ENCODE data around the gene FAM120B. TPM values are rescaled to one million over a fixed set of nuclear protein-coding genes. Genes with fewer than 3 reads are reported as not detected.

Gene FAM120B
- total and polyA plus RNA-seq, 2 donors (not counting 1 experiment from before 2014, with no cell fraction given): 14.4 to 19.3 TPM

GRCh38 chr6:170286934-170287265 is 19.7 kb upstream of the FAM120B start:
- Histone ChIP-seq H3K4me3 (replicated peaks in 1 of 4; ENCODE audit: control extremely low read depth in 1 of 4, insufficient read depth in 1 of 4, low read depth in 3 of 4, low read length in 4 of 4) (peak overlapping the region in 1 of 4 experiments; percentile 25), H3K4me2 (ENCODE audit: extremely low read depth, insufficient read depth, low read length) (no peak overlapping the region)

DNA sequence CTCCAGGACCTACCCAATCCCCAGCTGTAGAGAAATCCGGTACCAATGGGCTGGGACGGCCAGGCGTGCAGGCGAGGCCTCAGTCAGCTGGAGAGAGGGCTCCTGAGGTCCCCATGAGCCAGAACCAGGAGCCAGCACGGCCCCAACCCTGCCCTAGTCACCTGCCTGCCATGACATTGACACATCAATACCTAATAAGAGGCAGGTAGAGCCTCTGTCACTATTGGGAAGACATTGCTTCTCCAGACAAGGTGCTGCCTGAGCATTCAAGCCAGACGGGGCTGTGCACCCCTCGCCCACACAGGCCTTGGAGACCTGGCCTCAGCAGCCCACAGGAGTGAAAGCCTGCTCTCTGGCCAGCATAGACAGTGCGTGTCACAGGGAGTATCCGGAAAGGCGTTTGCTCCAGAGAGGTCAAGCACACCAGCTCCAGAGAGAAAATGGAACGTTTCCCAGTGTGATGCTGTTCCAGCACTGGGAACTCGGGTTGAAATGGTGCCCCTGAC is 19.1 kb upstream of the FAM120B start:
- Histone ChIP-seq H3K4me3 (replicated peaks in 1 of 4; ENCODE audit: control extremely low read depth in 1 of 4, insufficient read depth in 1 of 4, low read depth in 3 of 4, low read length in 4 of 4) (peak overlapping the region in 1 of 4 experiments; percentile 25), H4K20me1 (ENCODE audit: control insufficient read depth, extremely low read depth, insufficient read depth, low read length) (no peaks in the 10 kb centered on the region), H3K27me3 (ENCODE audit: control insufficient read depth, insufficient read depth, low read length) (peaks cover 22% of the 10 kb centered on the region), H3K27ac (ENCODE audit: insufficient read depth, low read length) (no peak overlapping the region), H3K9ac (ENCODE audit: insufficient read depth, low read length) (no peak overlapping the region), H3K79me2 (ENCODE audit: control insufficient read depth, insufficient read depth, low read length) (no peaks in the 10 kb centered on the region), H3K36me3 (ENCODE audit: control insufficient read depth, insufficient read depth, low read length) (no peaks in the 10 kb centered on the region), H3K4me2 (ENCODE audit: extremely low read depth, insufficient read depth, low read length) (no peak overlapping the region), H3K9me3 (ENCODE audit: control insufficient read depth, insufficient read depth, low read depth, low read length) (no peaks in the 10 kb centered on the region), H3K4me1 (ENCODE audit: control insufficient read depth, extremely low read depth, insufficient read depth, low read length) (no peaks in the 10 kb centered on the region), H2AFZ (ENCODE audit: low read length) (no peak overlapping the region)
- no peak for TF ChIP-seq EZH2 (IDR thresholded peaks at IDR 0.05; ENCODE audit: low read length, missing control alignments)
- TF ChIP-seq, protein P1, sequence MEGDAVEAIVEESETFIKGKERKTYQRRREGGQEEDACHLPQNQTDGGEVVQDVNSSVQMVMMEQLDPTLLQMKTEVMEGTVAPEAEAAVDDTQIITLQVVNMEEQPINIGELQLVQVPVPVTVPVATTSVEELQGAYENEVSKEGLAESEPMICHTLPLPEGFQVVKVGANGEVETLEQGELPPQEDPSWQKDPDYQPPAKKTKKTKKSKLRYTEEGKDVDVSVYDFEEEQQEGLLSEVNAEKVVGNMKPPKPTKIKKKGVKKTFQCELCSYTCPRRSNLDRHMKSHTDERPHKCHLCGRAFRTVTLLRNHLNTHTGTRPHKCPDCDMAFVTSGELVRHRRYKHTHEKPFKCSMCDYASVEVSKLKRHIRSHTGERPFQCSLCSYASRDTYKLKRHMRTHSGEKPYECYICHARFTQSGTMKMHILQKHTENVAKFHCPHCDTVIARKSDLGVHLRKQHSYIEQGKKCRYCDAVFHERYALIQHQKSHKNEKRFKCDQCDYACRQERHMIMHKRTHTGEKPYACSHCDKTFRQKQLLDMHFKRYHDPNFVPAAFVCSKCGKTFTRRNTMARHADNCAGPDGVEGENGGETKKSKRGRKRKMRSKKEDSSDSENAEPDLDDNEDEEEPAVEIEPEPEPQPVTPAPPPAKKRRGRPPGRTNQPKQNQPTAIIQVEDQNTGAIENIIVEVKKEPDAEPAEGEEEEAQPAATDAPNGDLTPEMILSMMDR (conservative IDR thresholded peaks at IDR 0.05 in 1 of 2, IDR thresholded peaks at IDR 0.05 in 1 of 2; ENCODE audit: low read depth in 1 of 2, low read length in 2 of 2): no peak
- DNase-seq (ENCODE audit: low read depth in 2 of 2): no peak

More at GRCh38 chr6:170286934-170287265, 19.7 kb upstream of the FAM120B start:
- no peaks in the 10 kb centered on the region for H3K36me3 ChIP-seq (ENCODE audit: control insufficient read depth, insufficient read depth, low read length)
- H3K79me2 ChIP-seq (ENCODE audit: control insufficient read depth, insufficient read depth, low read length): no peaks in the 10 kb centered on the region
- DNase-seq (ENCODE audit: low read depth in 2 of 2): no peak
- H3K9ac ChIP-seq (ENCODE audit: insufficient read depth, low read length): no peak overlapping the region
- H3K27me3 ChIP-seq (ENCODE audit: control insufficient read depth, insufficient read depth, low read length): peaks cover 18% of the 10 kb centered on the region
- no peaks in the 10 kb centered on the region for H3K9me3 ChIP-seq (ENCODE audit: control insufficient read depth, insufficient read depth, low read depth, low read length)
- H3K27ac ChIP-seq (ENCODE audit: insufficient read depth, low read length): no peak overlapping the region
- H3K4me1 ChIP-seq (ENCODE audit: control insufficient read depth, extremely low read depth, insufficient read depth, low read length): no peaks in the 10 kb centered on the region
- TF ChIP-seq EZH2 (IDR thresholded peaks at IDR 0.05; ENCODE audit: low read length, missing control alignments): no peak
- TF ChIP-seq, protein P1 (conservative IDR thresholded peaks at IDR 0.05 in 1 of 2, IDR thresholded peaks at IDR 0.05 in 1 of 2; ENCODE audit: low read depth in 1 of 2, low read length in 2 of 2): no peak
- no peaks in the 10 kb centered on the region for H4K20me1 ChIP-seq (ENCODE audit: control insufficient read depth, extremely low read depth, insufficient read depth, low read length)
- H2AFZ ChIP-seq (ENCODE audit: low read length): no peak overlapping the region

GRCh38 chr6:170288091-170288631 is 18.4 kb upstream of the FAM120B start:
- H3K79me2 ChIP-seq (ENCODE audit: control insufficient read depth, insufficient read depth, low read length): no peaks in the 10 kb centered on the region
- no peaks in the 10 kb centered on the region for H3K36me3 ChIP-seq (ENCODE audit: control insufficient read depth, insufficient read depth, low read length)
- DNase-seq (ENCODE audit: low read depth in 2 of 2): no peak
- H2AFZ ChIP-seq (ENCODE audit: low read length): no peak overlapping the region
- no peak overlapping the region for H3K27ac ChIP-seq (ENCODE audit: insufficient read depth, low read length)
- peaks cover 29% of the 10 kb centered on the region for H3K27me3 ChIP-seq (ENCODE audit: control insufficient read depth, insufficient read depth, low read length)
- H3K9me3 ChIP-seq (ENCODE audit: control insufficient read depth, insufficient read depth, low read depth, low read length): no peaks in the 10 kb centered on the region
- no peak overlapping the region for H3K4me2 ChIP-seq (ENCODE audit: extremely low read depth, insufficient read depth, low read length)
- H4K20me1 ChIP-seq (ENCODE audit: control insufficient read depth, extremely low read depth, insufficient read depth, low read length): no peaks in the 10 kb centered on the region
- no peaks in the 10 kb centered on the region for H3K4me1 ChIP-seq (ENCODE audit: control insufficient read depth, extremely low read depth, insufficient read depth, low read length)
- TF ChIP-seq, protein P1 (conservative IDR thresholded peaks at IDR 0.05 in 1 of 2, IDR thresholded peaks at IDR 0.05 in 1 of 2; ENCODE audit: low read depth in 1 of 2, low read length in 2 of 2): no peak
- no peak for TF ChIP-seq EZH2 (IDR thresholded peaks at IDR 0.05; ENCODE audit: low read length, missing control alignments)
- H3K4me3 ChIP-seq (replicated peaks in 1 of 4; ENCODE audit: control extremely low read depth in 1 of 4, insufficient read depth in 1 of 4, low read depth in 3 of 4, low read length in 4 of 4): peak overlapping the region in 1 of 4 experiments; percentile 69
- H3K9ac ChIP-seq (ENCODE audit: insufficient read depth, low read length): no peak overlapping the region
